IMR-90 (cell line): ENCODE results near the gene CRB1. TPM values are rescaled to one million over a fixed set of nuclear protein-coding genes. Genes with fewer than 3 reads are reported as not detected.
"Not testable (repeated sequence)": the region's sequence is repeated elsewhere in the genome, so short reads cannot be mapped to it uniquely, and the experiment has no call there.

ENCODE experiments used
- ATAC-seq: fragments of 200-7000 bp; cut with Tn5 transposase; 2 replicates; pipeline ENCODE4 v1.9.1; 2020; ENCODE audit warnings: low read depth, mild to moderate bottlenecking, moderate library complexity
- BruUV-seq: library from RNA; stranded (reverse); fragments of 400-500 nt; replicated peaks from 2 replicates; lab custom pipeline; 2021; lab: Mats Ljungman, UMichigan
- CTCF ChIA-PET: fragments of 300-600 bp; formaldehyde crosslinking; extraction: SDS; loops from one replicate; lab custom pipeline; 2021; ENCODE audit warnings: antibody characterized with exemption; lab: Yijun Ruan, JAX
- POLR2A ChIA-PET: fragments of 300-600 bp; sonication (Branson Sonifier 250); formaldehyde crosslinking; loops from one replicate; lab custom pipeline; 2022; ENCODE audit warnings: antibody characterized with exemption; ENCODE audit not compliant: unreplicated experiment; lab: Charles Lee
- DNase-seq: peaks from one replicate; pipeline ENCODE4 v3.0.0; 2013
- H2AFZ ChIP-seq: replicated peaks from 2 replicates; pipeline ENCODE3; 2013; ENCODE audit warnings: low read length, mild to moderate bottlenecking; ENCODE audit not compliant: poor library complexity
- H2AK5ac ChIP-seq: 2 replicates; pipeline ENCODE4 v1.6.1; 2013; ENCODE audit warnings: low read depth, low read length, inconsistent platforms
- H2AK9ac ChIP-seq: replicated peaks from 2 replicates; pipeline ENCODE3; 2013; ENCODE audit warnings: mild to moderate bottlenecking, low read depth, low read length, moderate library complexity; ENCODE audit not compliant: poor library complexity
- H2BK120ac ChIP-seq: 2 replicates; pipeline ENCODE4 v1.6.1; 2013; ENCODE audit warnings: low read depth, low read length, inconsistent platforms
- H2BK15ac ChIP-seq: 3 replicates; pipeline ENCODE4 v1.6.1; 2013; ENCODE audit warnings: low read depth, low read length, inconsistent platforms
- H2BK20ac ChIP-seq: 2 replicates; pipeline ENCODE4 v1.6.1; 2013; ENCODE audit warnings: low read depth, mild to moderate bottlenecking, inconsistent platforms, low read length, moderate library complexity
- H2BK5ac ChIP-seq: 2 replicates; pipeline ENCODE4 v1.6.1; 2013; ENCODE audit warnings: mild to moderate bottlenecking, low read depth, low read length, inconsistent platforms; ENCODE audit not compliant: poor library complexity, severe bottlenecking
- H3K14ac ChIP-seq: replicated peaks from 2 replicates; pipeline ENCODE4 v1.6.1; 2013; ENCODE audit warnings: low read depth, low read length, inconsistent platforms
- H3K18ac ChIP-seq: 2 replicates; pipeline ENCODE4 v1.6.1; 2013; ENCODE audit warnings: low read depth, low read length, control low read depth
- H3K23ac ChIP-seq: 2 replicates; pipeline ENCODE4 v1.6.1; 2013; ENCODE audit warnings: low read depth, low read length, inconsistent platforms
- H3K27ac ChIP-seq: 2 replicates; pipeline ENCODE4 v1.5.1; 2013; ENCODE audit warnings: mild to moderate bottlenecking, control low read depth, low read length; ENCODE audit not compliant: insufficient read depth
- H3K27me3 ChIP-seq: 2 replicates; pipeline ENCODE4 v1.6.1; 2013; ENCODE audit warnings: low read length; ENCODE audit not compliant: control insufficient read depth, insufficient read depth
- H3K36me3 ChIP-seq: 2 replicates; pipeline ENCODE4 v1.6.1; 2013; ENCODE audit warnings: low read length, mixed read lengths; ENCODE audit not compliant: control insufficient read depth, insufficient read depth
- H3K4ac ChIP-seq: 2 replicates; pipeline ENCODE4 v1.6.1; 2013; ENCODE audit warnings: low read depth, low read length, inconsistent platforms
- H3K4me1 ChIP-seq: 2 replicates; pipeline ENCODE4 v1.6.1; 2013; ENCODE audit warnings: low read length, mixed read lengths; ENCODE audit not compliant: control insufficient read depth, insufficient read depth
- H3K4me2 ChIP-seq: 2 replicates; pipeline ENCODE4 v1.6.1; 2013; ENCODE audit warnings: low read depth, mild to moderate bottlenecking, control low read depth, low read length, moderate library complexity
- H3K4me3 ChIP-seq: 2 replicates; pipeline ENCODE4 v1.5.1; 2013; ENCODE audit warnings: low read depth, mild to moderate bottlenecking, control low read depth, low read length, moderate library complexity; ENCODE audit not compliant: insufficient read depth
- H3K56ac ChIP-seq: 2 replicates; pipeline ENCODE4 v1.6.1; 2013; ENCODE audit warnings: low read length, inconsistent platforms; ENCODE audit not compliant: insufficient read depth; ENCODE audit errors: extremely low read depth
- H3K79me1 ChIP-seq, 2 experiments: 2 replicates each; pipeline ENCODE4 v1.6.1; 2013; ENCODE audit warnings: low read length in 2 of 2, inconsistent platforms in 1 of 2, low read depth in 1 of 2
- H3K9ac ChIP-seq: 2 replicates; pipeline ENCODE4 v1.6.1; 2013; ENCODE audit warnings: low read depth, low read length, control low read depth
- H3K9me1 ChIP-seq: 2 replicates; pipeline ENCODE4 v1.6.1; 2013; ENCODE audit warnings: low read length, inconsistent platforms; ENCODE audit not compliant: insufficient read depth
- H3K9me3 ChIP-seq: 2 replicates; pipeline ENCODE4 v1.6.1; 2013; ENCODE audit warnings: low read length; ENCODE audit not compliant: control insufficient read depth, insufficient read depth
- H4K20me1 ChIP-seq: 2 replicates; pipeline ENCODE4 v1.6.1; 2013; ENCODE audit warnings: low read length, inconsistent platforms; ENCODE audit not compliant: insufficient read depth
- H4K5ac ChIP-seq: 2 replicates; pipeline ENCODE4 v1.6.1; 2013; ENCODE audit warnings: mild to moderate bottlenecking, low read depth, low read length, control low read depth
- H4K8ac ChIP-seq, 2 experiments: 2 replicates each; pipeline ENCODE4 v1.6.1; 2013; ENCODE audit warnings: low read depth in 2 of 2, low read length in 2 of 2, control low read depth in 1 of 2, inconsistent platforms in 1 of 2
- H4K91ac ChIP-seq: 2 replicates; pipeline ENCODE4 v1.6.1; 2013; ENCODE audit warnings: low read depth, low read length, inconsistent platforms; ENCODE audit not compliant: insufficient read depth
- WGBS, 2 experiments: methylation state at CpG; one replicate each; pipeline versions ENCODE4 v1.1.5 to v1.1.7; 2013; ENCODE audit warnings: missing lambda C conversion rate in 2 of 2; ENCODE audit not compliant: insufficient read length in 1 of 2; ENCODE audit errors: extremely low coverage in 2 of 2; 5-methylcytosine and 5-hydroxymethylcytosine counted together
- dilution Hi-C: fragments of 300-500 bp; cut with HindIII; formaldehyde crosslinking; loops from one replicate; pipeline ENCODE4 v1.14.3; 2018; ENCODE audit warnings: low sequenced_read_pairs; ENCODE audit not compliant: unreplicated experiment
- in situ Hi-C: fragments of 300-500 bp; cut with MboI; formaldehyde crosslinking; loops from 3 replicates; pipeline ENCODE4 v1.14.3; 2019; ENCODE audit warnings: low sequenced_read_pairs, inconsistent platforms, mixed read lengths
- intact Hi-C: fragments of 100-400 bp; cut with micrococcal nuclease; formaldehyde crosslinking; loops from 2 replicates; pipeline ENCODE4 v1.10.0; 2022
- polyA plus RNA-seq, 3 experiments: library from polyadenylated mRNA; depleted of rRNA; stranded (reverse); fragments of >200 nt; gene quantifications; 2 replicates each; pipeline ENCODE4 v1.2.3, GENCODE V29; 2012; ENCODE audit warnings: low replicate concordance in 1 of 3
- total RNA-seq: library from RNA; depleted of rRNA; stranded (reverse); fragments of >200 nt; gene quantifications from 2 replicates; pipeline ENCODE4 v1.2.3, GENCODE V29; 2012

Gene CRB1
- total and polyA plus RNA-seq, 2 of the 4 experiments (the other 2 are of a cell fraction): not detected

- H2BK5ac ChIP-seq, H3K18ac ChIP-seq, H3K4me2 ChIP-seq, H3K36me3 ChIP-seq, H4K8ac ChIP-seq, H2AFZ ChIP-seq, H3K4ac ChIP-seq, dilution Hi-C loops, H4K20me1 ChIP-seq, H4K91ac ChIP-seq, H3K23ac ChIP-seq, ATAC-seq, H3K9me1 ChIP-seq, H3K27me3 ChIP-seq, DNase-seq, H3K4me1 ChIP-seq, in situ Hi-C loops, H3K56ac ChIP-seq, H2BK15ac ChIP-seq, H2AK5ac ChIP-seq, H3K14ac ChIP-seq, H3K79me1 ChIP-seq, H2AK9ac ChIP-seq, H3K9me3 ChIP-seq, H3K27ac ChIP-seq, H2BK20ac ChIP-seq, H2BK120ac ChIP-seq, CTCF ChIA-PET, H3K9ac ChIP-seq, POLR2A ChIA-PET, H4K5ac ChIP-seq, H3K4me3 ChIP-seq, BruUV-seq: not testable (repeated sequence)
- intact Hi-C loops: loop anchor here (10.0 kb wide), 1 partner anchor 510 kb away; the partner anchor contains the start of gene LHX9
- WGBS, 2 experiments: no CpG with 5 or more reads among the region's 8 CpGs
These were observed 136.7 kb downstream of the CRB1 start for GRCh38 chr1:197404774-197405173.

GRCh38 chr1:197405614-197406013, 137.6 kb downstream of the CRB1 start:
- H2AK9ac ChIP-seq, H4K20me1 ChIP-seq, H3K27ac ChIP-seq, H2AK5ac ChIP-seq, DNase-seq, H3K14ac ChIP-seq, H4K5ac ChIP-seq, in situ Hi-C loops, H2BK15ac ChIP-seq, H3K9me3 ChIP-seq, H3K4me3 ChIP-seq, H3K23ac ChIP-seq, BruUV-seq, H3K4me1 ChIP-seq, H4K91ac ChIP-seq, H3K79me1 ChIP-seq, POLR2A ChIA-PET, H3K36me3 ChIP-seq, H3K56ac ChIP-seq, H3K4me2 ChIP-seq, H2BK20ac ChIP-seq, H2BK5ac ChIP-seq, H3K27me3 ChIP-seq, H3K9ac ChIP-seq, CTCF ChIA-PET, H3K18ac ChIP-seq, H4K8ac ChIP-seq, H3K9me1 ChIP-seq, ATAC-seq, H2BK120ac ChIP-seq, dilution Hi-C loops, H2AFZ ChIP-seq, H3K4ac ChIP-seq: not testable (repeated sequence)
- no CpG with 5 or more reads among the region's 28 CpGs for WGBS, 2 experiments
- intact Hi-C loops: loop anchor here (10.0 kb wide), 1 partner anchor 509 kb away; the partner anchor contains the start of gene LHX9
